ENCODE results near the gene TENM4. TPM values are rescaled to one million over a fixed set of nuclear protein-coding genes. Genes with fewer than 3 reads are reported as not detected.

Gene TENM4
- total and polyA plus RNA-seq, 2 of the 8 experiments (the other 6 are each of a cell fraction or from before 2014, with no cell fraction given) = 3.5 to 7.2 TPM

GRCh38 chr11:79262221-79262620, 178.6 kb downstream of the TENM4 start:
- Histone ChIP-seq H3K4me3 (ENCODE audit: extremely low read depth in 1 of 4, insufficient read depth in 2 of 4, low read depth in 3 of 4, low read length in 4 of 4) (no peak overlapping the region), H3K4ac (replicated peaks; ENCODE audit: insufficient read length, low read depth, low read length) (no peak overlapping the region), H3K79me2 (ENCODE audit: control insufficient read depth in 1 of 2, insufficient read depth in 2 of 2, low read length in 2 of 2) (no peaks in the 10 kb centered on the region), H3K9me3 (ENCODE audit: insufficient read depth in 2 of 2, low read depth in 1 of 2, low read length in 1 of 2) (no peaks in the 10 kb centered on the region), H3K4me2 (ENCODE audit: insufficient read depth in 1 of 2, low read depth in 2 of 2, low read length in 2 of 2) (no peak overlapping the region), H3K18ac (ENCODE audit: extremely low read depth, low read length) (no peak overlapping the region), H3K79me1 (ENCODE audit: low read depth, low read length) (no peaks in the 10 kb centered on the region), H3K36me3 (ENCODE audit: control insufficient read depth in 2 of 4, insufficient read depth in 4 of 4, low read length in 3 of 4) (no peaks in the 10 kb centered on the region), H3K4me1 (replicated peaks in 1 of 4; ENCODE audit: control insufficient read depth in 3 of 4, insufficient read depth in 4 of 4, low read length in 3 of 4) (peaks cover 0 to 10% (median 0%) of the 10 kb centered on the region in 4 experiments; a peak in 1 of 7 replicates), H3K14ac (ENCODE audit: insufficient read length) (no peak overlapping the region), H3K9ac (replicated peaks in 1 of 4; ENCODE audit: extremely low read depth in 1 of 4, low read depth in 3 of 4, low read length in 3 of 4) (no peak overlapping the region), H3K27ac (ENCODE audit: low read depth, low read length) (no peak overlapping the region), H4K20me1 (replicated peaks in 1 of 2; ENCODE audit: control insufficient read depth in 1 of 2, insufficient read depth in 2 of 2, low read length in 2 of 2) (no peaks in the 10 kb centered on the region), H2BK5ac (ENCODE audit: low read depth, low read length) (no peak overlapping the region), H2BK15ac (ENCODE audit: low read length) (no peak overlapping the region), H4K5ac (ENCODE audit: insufficient read length, low read depth, low read length) (no peak overlapping the region), H2AFZ (ENCODE audit: low read length) (no peak overlapping the region), H2BK20ac (ENCODE audit: low read length) (no peak overlapping the region), H3K56ac (replicated peaks; ENCODE audit: insufficient read length, low read depth, low read length) (no peak overlapping the region), H4K8ac (ENCODE audit: extremely low read depth, insufficient read depth, low read length) (no peak overlapping the region), H2AK5ac (ENCODE audit: low read depth, low read length) (no peak overlapping the region), H2BK120ac (replicated peaks; ENCODE audit: low read depth, low read length) (no peak overlapping the region), H3K27me3 (replicated peaks in 1 of 4; ENCODE audit: control insufficient read depth in 3 of 4, extremely low read depth in 1 of 4, insufficient read depth in 3 of 4, low read length in 3 of 4) (no peaks in the 10 kb centered on the region), H2BK12ac (ENCODE audit: low read depth, low read length) (no peak overlapping the region), H4K91ac (replicated peaks; ENCODE audit: insufficient read length, low read length) (no peak overlapping the region), H3K23ac (ENCODE audit: insufficient read length) (no peak overlapping the region), H3K23me2 (ENCODE audit: low read depth, low read length) (peaks cover 4% of the 10 kb centered on the region; the same call in 1 of the 2 replicates)
- 87% methylated on average over 4 of the region's 4 CpGs; no CpG with 5 or more reads in 1 of the 2 experiments for WGBS, 2 experiments (ENCODE audit: extremely low coverage in 1 of 2, insufficient coverage in 1 of 2, insufficient read length in 1 of 2, insufficient replicate concordance in 2 of 2, low coverage in 1 of 2, low lambda C conversion rate in 2 of 2, missing lambda C conversion rate in 1 of 2)
- DNase-seq (ENCODE audit: low read depth in 1 of 2, low spot score in 2 of 2) (no peak), FAIRE-seq (no peak)
- ChIA-PET POLR2A (ENCODE audit: partially characterized antibody) (no interaction called here), CTCF (ENCODE audit: partially characterized antibody) (no interaction called here)
- no peak for TF ChIP-seq YY1 (IDR thresholded peaks at IDR 0.05; ENCODE audit: low read depth, low read length)
- no peak for TF ChIP-seq ATF2 (IDR thresholded peaks at IDR 0.05; ENCODE audit: low read length)
- TF ChIP-seq RNF2 (IDR thresholded peaks at IDR 0.05; ENCODE audit: borderline replicate concordance, low read depth, low read length, missing control alignments, poor library complexity, severe bottlenecking) = no peak
- TF ChIP-seq CHD2 (IDR thresholded peaks at IDR 0.05; ENCODE audit: low read length) = no peak
- TF ChIP-seq SRF (IDR thresholded peaks at IDR 0.05; ENCODE audit: low read depth, low read length) = no peak
- no peak for TF ChIP-seq NRF1 (IDR thresholded peaks at IDR 0.05; ENCODE audit: low read depth, low read length)
- no peak for TF ChIP-seq BCL11A (IDR thresholded peaks at IDR 0.05; ENCODE audit: low read depth in 2 of 2, low read length in 2 of 2)
- TF ChIP-seq CBX8 (IDR thresholded peaks at IDR 0.05; ENCODE audit: borderline replicate concordance, low read depth, low read length) = no peak
- no peak for TF ChIP-seq CBX5 (IDR thresholded peaks at IDR 0.05; ENCODE audit: low read depth, low read length)
- no peak for TF ChIP-seq SAP30 (IDR thresholded peaks at IDR 0.05; ENCODE audit: insufficient read depth, insufficient replicate concordance, low read length)
- no peak for TF ChIP-seq HDAC6 (IDR thresholded peaks at IDR 0.05; ENCODE audit: low read depth, low read length)
- no peak for TF ChIP-seq KDM5A (IDR thresholded peaks at IDR 0.05; ENCODE audit: low read length)
